HepG2 (cell line): ENCODE data around the gene EARS2. TPM values are rescaled to one million over a fixed set of nuclear protein-coding genes. Genes with fewer than 3 reads are reported as not detected.

ENCODE experiments used
- ERF ChIP-seq: IDR thresholded peaks from 2 replicates; pipeline ENCODE4 v1.6.1; 2018; ENCODE audit warnings: missing biosample characterization, missing genetic modification reagents
- FOXP1 ChIP-seq, 2 experiments: fragments of 450-650 bp in 1 of 2; IDR thresholded peaks; 2 replicates each; pipeline ENCODE4 v1.6.1; 2017 to 2018; ENCODE audit warnings: antibody characterized with exemption in 1 of 2
- HMG20A ChIP-seq: IDR thresholded peaks from 2 replicates; pipeline ENCODE4 v1.6.1; 2016; ENCODE audit warnings: borderline replicate concordance
- NPAS2 ChIP-seq: sonication (generic); formaldehyde crosslinking; IDR thresholded peaks from 2 replicates; pipeline ENCODE4 v1.8.0; 2022; ENCODE audit warnings: mild to moderate bottlenecking, missing genetic modification reagents, borderline replicate concordance
- polyA plus RNA-seq, 8 experiments: library from polyadenylated mRNA; depleted of rRNA in 3 of 8; stranded (reverse) in 7 of 8; unstranded in 1 of 8; fragments of >200 nt; fragmentation: Illumina TruSeq in 4 of 8; extraction: Trizol in 4 of 8; gene quantifications; 2 replicates each; pipeline versions ENCODE4 v1.2.1 to v1.2.3, GENCODE V29; 2011 to 2016; ENCODE audit warnings: low read depth in 4 of 8, missing spikeins in 1 of 8, mixed read lengths in 1 of 8; ENCODE audit not compliant: insufficient read depth in 1 of 8
- total RNA-seq, 5 experiments: library from RNA; depleted of rRNA; stranded (reverse); fragments of >200 nt; fragmentation: Illumina TruSeq; extraction: Trizol; gene quantifications; 2 replicates each; pipeline ENCODE4 v1.2.3, GENCODE V29; 2016; ENCODE audit warnings: low read depth in 1 of 5
- TF ChIP-seq, protein P1 (sequence below): sonication (generic); formaldehyde crosslinking; IDR thresholded peaks from 2 replicates; pipeline ENCODE4 v1.4.0; 2020; ENCODE audit warnings: missing genetic modification reagents
- TF ChIP-seq, protein P2 (sequence below), 2 experiments: IDR thresholded peaks; 2 replicates each; pipeline ENCODE4 v1.6.1; 2011 to 2012; ENCODE audit warnings: low read length in 2 of 2, borderline replicate concordance in 1 of 2, low read depth in 1 of 2, mild to moderate bottlenecking in 1 of 2, moderate library complexity in 1 of 2
- TF ChIP-seq, protein P3 (sequence below): sonication (generic); formaldehyde crosslinking; IDR thresholded peaks from 2 replicates; pipeline ENCODE4 v1.4.0; 2020; ENCODE audit warnings: mild to moderate bottlenecking, missing genetic modification reagents
- TF ChIP-seq, protein P4 (sequence below): sonication (generic); formaldehyde crosslinking; IDR thresholded peaks from 2 replicates; pipeline ENCODE4 v1.5.1; 2020; ENCODE audit warnings: missing genetic modification reagents, mild to moderate bottlenecking, borderline replicate concordance
- TF ChIP-seq, protein P5 (sequence below): sonication (generic); formaldehyde crosslinking; IDR thresholded peaks from 2 replicates; pipeline ENCODE4 v1.4.0; 2020; ENCODE audit warnings: missing genetic modification reagents, borderline replicate concordance
- TF ChIP-seq, protein P6 (sequence below): sonication (generic); formaldehyde crosslinking; IDR thresholded peaks from 2 replicates; pipeline ENCODE4 v1.5.0; 2020; ENCODE audit warnings: missing genetic modification reagents

The EARS2 gene
- total and polyA plus RNA-seq, 2 of the 13 experiments (the other 11 are each of a cell fraction or from before 2014, with no cell fraction given) = 49.4 to 80.4 TPM

DNA sequence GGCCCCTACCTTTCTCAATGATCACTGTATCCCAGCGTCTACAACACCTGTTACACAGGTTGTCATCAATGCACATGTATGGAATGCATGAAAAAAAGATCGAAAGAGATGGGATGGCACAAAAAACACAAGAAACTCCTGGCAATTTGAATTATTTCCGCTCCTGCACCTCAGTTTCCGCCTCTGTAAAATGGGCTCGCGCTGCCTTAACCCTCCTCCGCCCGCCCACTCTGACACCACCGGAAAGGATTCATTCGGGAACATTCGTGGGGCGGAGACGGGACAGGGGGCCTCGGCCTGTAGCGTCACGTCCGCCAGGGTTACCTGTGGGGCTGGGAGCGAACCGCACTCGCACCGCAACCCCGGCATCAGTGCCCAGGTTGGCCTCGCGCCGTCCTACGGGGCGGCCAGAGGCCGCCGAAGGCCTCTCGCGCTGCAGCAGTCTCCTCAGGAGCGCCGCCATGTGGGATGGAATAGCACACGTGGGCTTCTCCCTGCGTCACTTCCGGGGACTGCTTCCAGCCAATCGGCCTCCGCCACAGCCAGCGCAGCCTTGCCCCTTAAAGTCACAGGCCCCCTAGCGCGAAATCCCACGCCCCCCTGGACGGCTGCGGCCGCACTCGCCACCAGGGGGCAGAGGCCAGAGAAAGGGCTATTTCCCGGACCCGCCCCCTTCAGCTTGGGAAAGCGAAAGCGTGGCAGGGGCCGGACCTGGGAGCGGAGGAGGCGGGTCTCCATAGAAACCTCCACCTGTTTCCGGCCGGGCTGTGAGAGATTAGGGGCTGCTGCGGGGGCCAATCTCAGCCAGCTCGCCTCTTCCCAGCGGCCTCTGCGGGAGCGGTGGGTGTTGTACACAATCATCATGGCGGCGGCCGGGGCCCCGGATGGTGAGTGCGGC lies at the start of gene EARS2, which contains the start of gene UBFD1 (continued):
- TF ChIP-seq, protein P1, sequence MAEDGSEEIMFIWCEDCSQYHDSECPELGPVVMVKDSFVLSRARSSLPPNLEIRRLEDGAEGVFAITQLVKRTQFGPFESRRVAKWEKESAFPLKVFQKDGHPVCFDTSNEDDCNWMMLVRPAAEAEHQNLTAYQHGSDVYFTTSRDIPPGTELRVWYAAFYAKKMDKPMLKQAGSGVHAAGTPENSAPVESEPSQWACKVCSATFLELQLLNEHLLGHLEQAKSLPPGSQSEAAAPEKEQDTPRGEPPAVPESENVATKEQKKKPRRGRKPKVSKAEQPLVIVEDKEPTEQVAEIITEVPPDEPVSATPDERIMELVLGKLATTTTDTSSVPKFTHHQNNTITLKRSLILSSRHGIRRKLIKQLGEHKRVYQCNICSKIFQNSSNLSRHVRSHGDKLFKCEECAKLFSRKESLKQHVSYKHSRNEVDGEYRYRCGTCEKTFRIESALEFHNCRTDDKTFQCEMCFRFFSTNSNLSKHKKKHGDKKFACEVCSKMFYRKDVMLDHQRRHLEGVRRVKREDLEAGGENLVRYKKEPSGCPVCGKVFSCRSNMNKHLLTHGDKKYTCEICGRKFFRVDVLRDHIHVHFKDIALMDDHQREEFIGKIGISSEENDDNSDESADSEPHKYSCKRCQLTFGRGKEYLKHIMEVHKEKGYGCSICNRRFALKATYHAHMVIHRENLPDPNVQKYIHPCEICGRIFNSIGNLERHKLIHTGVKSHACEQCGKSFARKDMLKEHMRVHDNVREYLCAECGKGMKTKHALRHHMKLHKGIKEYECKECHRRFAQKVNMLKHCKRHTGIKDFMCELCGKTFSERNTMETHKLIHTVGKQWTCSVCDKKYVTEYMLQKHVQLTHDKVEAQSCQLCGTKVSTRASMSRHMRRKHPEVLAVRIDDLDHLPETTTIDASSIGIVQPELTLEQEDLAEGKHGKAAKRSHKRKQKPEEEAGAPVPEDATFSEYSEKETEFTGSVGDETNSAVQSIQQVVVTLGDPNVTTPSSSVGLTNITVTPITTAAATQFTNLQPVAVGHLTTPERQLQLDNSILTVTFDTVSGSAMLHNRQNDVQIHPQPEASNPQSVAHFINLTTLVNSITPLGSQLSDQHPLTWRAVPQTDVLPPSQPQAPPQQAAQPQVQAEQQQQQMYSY (CRISPR knock-in tag) = peak; percentile 76
- TF ChIP-seq, protein P2, sequence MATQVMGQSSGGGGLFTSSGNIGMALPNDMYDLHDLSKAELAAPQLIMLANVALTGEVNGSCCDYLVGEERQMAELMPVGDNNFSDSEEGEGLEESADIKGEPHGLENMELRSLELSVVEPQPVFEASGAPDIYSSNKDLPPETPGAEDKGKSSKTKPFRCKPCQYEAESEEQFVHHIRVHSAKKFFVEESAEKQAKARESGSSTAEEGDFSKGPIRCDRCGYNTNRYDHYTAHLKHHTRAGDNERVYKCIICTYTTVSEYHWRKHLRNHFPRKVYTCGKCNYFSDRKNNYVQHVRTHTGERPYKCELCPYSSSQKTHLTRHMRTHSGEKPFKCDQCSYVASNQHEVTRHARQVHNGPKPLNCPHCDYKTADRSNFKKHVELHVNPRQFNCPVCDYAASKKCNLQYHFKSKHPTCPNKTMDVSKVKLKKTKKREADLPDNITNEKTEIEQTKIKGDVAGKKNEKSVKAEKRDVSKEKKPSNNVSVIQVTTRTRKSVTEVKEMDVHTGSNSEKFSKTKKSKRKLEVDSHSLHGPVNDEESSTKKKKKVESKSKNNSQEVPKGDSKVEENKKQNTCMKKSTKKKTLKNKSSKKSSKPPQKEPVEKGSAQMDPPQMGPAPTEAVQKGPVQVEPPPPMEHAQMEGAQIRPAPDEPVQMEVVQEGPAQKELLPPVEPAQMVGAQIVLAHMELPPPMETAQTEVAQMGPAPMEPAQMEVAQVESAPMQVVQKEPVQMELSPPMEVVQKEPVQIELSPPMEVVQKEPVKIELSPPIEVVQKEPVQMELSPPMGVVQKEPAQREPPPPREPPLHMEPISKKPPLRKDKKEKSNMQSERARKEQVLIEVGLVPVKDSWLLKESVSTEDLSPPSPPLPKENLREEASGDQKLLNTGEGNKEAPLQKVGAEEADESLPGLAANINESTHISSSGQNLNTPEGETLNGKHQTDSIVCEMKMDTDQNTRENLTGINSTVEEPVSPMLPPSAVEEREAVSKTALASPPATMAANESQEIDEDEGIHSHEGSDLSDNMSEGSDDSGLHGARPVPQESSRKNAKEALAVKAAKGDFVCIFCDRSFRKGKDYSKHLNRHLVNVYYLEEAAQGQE (IDR thresholded peaks at IDR 0.05; ENCODE audit: borderline replicate concordance in 1 of 2, low read depth in 1 of 2, low read length in 2 of 2) = peak in 1 of 2 experiments; percentile 63; a peak in 2 of 4 replicates
- TF ChIP-seq HMG20A (CRISPR knock-in tag) (peak; percentile 36; the same call in 1 of the 2 replicates), FOXP1 (IDR thresholded peaks at IDR 0.05) (no peak), FOXP1 (CRISPR knock-in tag; IDR thresholded peaks at IDR 0.05) (peak; percentile 43; the same call in 1 of the 2 replicates), NPAS2 (no peak), ERF (CRISPR knock-in tag) (peak; percentile 99)
- TF ChIP-seq, protein P3, sequence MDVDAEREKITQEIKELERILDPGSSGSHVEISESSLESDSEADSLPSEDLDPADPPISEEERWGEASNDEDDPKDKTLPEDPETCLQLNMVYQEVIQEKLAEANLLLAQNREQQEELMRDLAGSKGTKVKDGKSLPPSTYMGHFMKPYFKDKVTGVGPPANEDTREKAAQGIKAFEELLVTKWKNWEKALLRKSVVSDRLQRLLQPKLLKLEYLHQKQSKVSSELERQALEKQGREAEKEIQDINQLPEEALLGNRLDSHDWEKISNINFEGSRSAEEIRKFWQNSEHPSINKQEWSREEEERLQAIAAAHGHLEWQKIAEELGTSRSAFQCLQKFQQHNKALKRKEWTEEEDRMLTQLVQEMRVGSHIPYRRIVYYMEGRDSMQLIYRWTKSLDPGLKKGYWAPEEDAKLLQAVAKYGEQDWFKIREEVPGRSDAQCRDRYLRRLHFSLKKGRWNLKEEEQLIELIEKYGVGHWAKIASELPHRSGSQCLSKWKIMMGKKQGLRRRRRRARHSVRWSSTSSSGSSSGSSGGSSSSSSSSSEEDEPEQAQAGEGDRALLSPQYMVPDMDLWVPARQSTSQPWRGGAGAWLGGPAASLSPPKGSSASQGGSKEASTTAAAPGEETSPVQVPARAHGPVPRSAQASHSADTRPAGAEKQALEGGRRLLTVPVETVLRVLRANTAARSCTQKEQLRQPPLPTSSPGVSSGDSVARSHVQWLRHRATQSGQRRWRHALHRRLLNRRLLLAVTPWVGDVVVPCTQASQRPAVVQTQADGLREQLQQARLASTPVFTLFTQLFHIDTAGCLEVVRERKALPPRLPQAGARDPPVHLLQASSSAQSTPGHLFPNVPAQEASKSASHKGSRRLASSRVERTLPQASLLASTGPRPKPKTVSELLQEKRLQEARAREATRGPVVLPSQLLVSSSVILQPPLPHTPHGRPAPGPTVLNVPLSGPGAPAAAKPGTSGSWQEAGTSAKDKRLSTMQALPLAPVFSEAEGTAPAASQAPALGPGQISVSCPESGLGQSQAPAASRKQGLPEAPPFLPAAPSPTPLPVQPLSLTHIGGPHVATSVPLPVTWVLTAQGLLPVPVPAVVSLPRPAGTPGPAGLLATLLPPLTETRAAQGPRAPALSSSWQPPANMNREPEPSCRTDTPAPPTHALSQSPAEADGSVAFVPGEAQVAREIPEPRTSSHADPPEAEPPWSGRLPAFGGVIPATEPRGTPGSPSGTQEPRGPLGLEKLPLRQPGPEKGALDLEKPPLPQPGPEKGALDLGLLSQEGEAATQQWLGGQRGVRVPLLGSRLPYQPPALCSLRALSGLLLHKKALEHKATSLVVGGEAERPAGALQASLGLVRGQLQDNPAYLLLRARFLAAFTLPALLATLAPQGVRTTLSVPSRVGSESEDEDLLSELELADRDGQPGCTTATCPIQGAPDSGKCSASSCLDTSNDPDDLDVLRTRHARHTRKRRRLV (CRISPR knock-in tag) = peak; percentile 97
- TF ChIP-seq, protein P4, sequence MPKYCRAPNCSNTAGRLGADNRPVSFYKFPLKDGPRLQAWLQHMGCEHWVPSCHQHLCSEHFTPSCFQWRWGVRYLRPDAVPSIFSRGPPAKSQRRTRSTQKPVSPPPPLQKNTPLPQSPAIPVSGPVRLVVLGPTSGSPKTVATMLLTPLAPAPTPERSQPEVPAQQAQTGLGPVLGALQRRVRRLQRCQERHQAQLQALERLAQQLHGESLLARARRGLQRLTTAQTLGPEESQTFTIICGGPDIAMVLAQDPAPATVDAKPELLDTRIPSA (CRISPR knock-in tag) = no peak
- TF ChIP-seq, protein P5, sequence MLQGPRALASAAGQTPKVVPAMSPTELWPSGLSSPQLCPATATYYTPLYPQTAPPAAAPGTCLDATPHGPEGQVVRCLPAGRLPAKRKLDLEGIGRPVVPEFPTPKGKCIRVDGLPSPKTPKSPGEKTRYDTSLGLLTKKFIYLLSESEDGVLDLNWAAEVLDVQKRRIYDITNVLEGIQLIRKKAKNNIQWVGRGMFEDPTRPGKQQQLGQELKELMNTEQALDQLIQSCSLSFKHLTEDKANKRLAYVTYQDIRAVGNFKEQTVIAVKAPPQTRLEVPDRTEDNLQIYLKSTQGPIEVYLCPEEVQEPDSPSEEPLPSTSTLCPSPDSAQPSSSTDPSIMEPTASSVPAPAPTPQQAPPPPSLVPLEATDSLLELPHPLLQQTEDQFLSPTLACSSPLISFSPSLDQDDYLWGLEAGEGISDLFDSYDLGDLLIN (CRISPR knock-in tag) = peak; percentile 98
- TF ChIP-seq, protein P6, sequence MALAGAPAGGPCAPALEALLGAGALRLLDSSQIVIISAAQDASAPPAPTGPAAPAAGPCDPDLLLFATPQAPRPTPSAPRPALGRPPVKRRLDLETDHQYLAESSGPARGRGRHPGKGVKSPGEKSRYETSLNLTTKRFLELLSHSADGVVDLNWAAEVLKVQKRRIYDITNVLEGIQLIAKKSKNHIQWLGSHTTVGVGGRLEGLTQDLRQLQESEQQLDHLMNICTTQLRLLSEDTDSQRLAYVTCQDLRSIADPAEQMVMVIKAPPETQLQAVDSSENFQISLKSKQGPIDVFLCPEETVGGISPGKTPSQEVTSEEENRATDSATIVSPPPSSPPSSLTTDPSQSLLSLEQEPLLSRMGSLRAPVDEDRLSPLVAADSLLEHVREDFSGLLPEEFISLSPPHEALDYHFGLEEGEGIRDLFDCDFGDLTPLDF = peak; percentile 92
